Daoy (cell line): ENCODE measurements around the gene MRPS23. TPM values are rescaled to one million over a fixed set of nuclear protein-coding genes. Genes with fewer than 3 reads are reported as not detected.
A peak's percentile ranks its signal among the peaks of the same experiment; 100 is the strongest.

ENCODE experiments used
- DNase-seq: peaks from one replicate; pipeline ENCODE4 v3.0.0-alpha.2; 2015; ENCODE audit warnings: low read depth
- total RNA-seq: library from RNA; depleted of rRNA; stranded (reverse); fragments of >200 nt; shearing (Covaris generic); gene quantifications from 2 replicates; pipeline ENCODE4 v1.2.3, GENCODE V29; 2014

MRPS23 gene
- total RNA-seq, 1 experiment from 2014 or later = 51.2 TPM

- DNase-seq = peak; percentile 45
Measured at GRCh38 chr17:57879437-57880085, 29.7 kb upstream of the MRPS23 start.

- no peak for DNase-seq
Measured at GRCh38 chr17:57877803-57878377, 28.0 kb upstream of the MRPS23 start.

GRCh38 chr17:57876866-57877237, 27.0 kb upstream of the MRPS23 start:
- no peak for DNase-seq

GRCh38 chr17:57876023-57876865, 26.4 kb upstream of the MRPS23 start:
- peak; percentile 44 for DNase-seq

- peak; percentile 98 for DNase-seq
Measured at GRCh38 chr17:57875290-57876022, 25.6 kb upstream of the MRPS23 start.

- peak; percentile 94 for DNase-seq
Measured at GRCh38 chr17:57874434-57875289, 24.8 kb upstream of the MRPS23 start.

- DNase-seq = no peak
Measured at GRCh38 chr17:57874058-57874419, 24.2 kb upstream of the MRPS23 start.

GRCh38 chr17:57873261-57874057, 23.6 kb upstream of the MRPS23 start:
- no peak for DNase-seq

GRCh38 chr17:57872536-57872935, 22.7 kb upstream of the MRPS23 start:
- DNase-seq = no peak

- no peak for DNase-seq
Measured at GRCh38 chr17:57871863-57872262, 22.0 kb upstream of the MRPS23 start.

- DNase-seq = no peak
Measured at GRCh38 chr17:57871155-57871554, 21.3 kb upstream of the MRPS23 start.

GRCh38 chr17:57870283-57870635, 20.4 kb upstream of the MRPS23 start:
- DNase-seq = no peak

GRCh38 chr17:57869617-57870282, 19.9 kb upstream of the MRPS23 start:
- DNase-seq = peak; percentile 58

- DNase-seq = no peak
Measured at GRCh38 chr17:57868910-57869616, 19.2 kb upstream of the MRPS23 start.

- peak; percentile 94 for DNase-seq
Measured at GRCh38 chr17:57868007-57868909, 18.4 kb upstream of the MRPS23 start.

GRCh38 chr17:57867126-57867525, 17.3 kb upstream of the MRPS23 start:
- no peak for DNase-seq

- no peak for DNase-seq
Measured at GRCh38 chr17:57866723-57867122, 16.9 kb upstream of the MRPS23 start.

- no peak for DNase-seq
Measured at GRCh38 chr17:57866319-57866718, 16.5 kb upstream of the MRPS23 start.
